Activated B cell treated with CpG ODN at 0.5 μM for 24 hours (primary cell): ENCODE data around the gene RBMS3. TPM values are rescaled to one million over a fixed set of nuclear protein-coding genes. Genes with fewer than 3 reads are reported as not detected.

ENCODE experiments used
- ATAC-seq: fragments of 200-7000 bp; cut with Tn5 transposase; one replicate; pipeline ENCODE4 v1.10.0; 2021; ENCODE audit warnings: low read depth, mild to moderate bottlenecking, moderate library complexity
- CTCF ChIA-PET: fragments of 350-600 bp; sonication (Branson Sonifier 250); formaldehyde crosslinking; loops from one replicate; lab custom pipeline; 2021; ENCODE audit warnings: antibody characterized with exemption; lab: Charles Lee
- POLR2A ChIA-PET: fragments of 350-600 bp; sonication (Branson Sonifier 250); formaldehyde crosslinking; loops from one replicate; lab custom pipeline; 2021; ENCODE audit warnings: antibody characterized with exemption; lab: Charles Lee
- DNase-seq: peaks from one replicate; pipeline ENCODE4 v3.0.0; 2022
- H3K27ac Mint-ChIP-seq: one replicate; pipeline ENCODE4 v1.8.0; 2020; ENCODE audit warnings: mixed read lengths
- H3K27me3 Mint-ChIP-seq: one replicate; pipeline ENCODE4 v1.8.0; 2021; ENCODE audit warnings: mixed read lengths
- H3K36me3 Mint-ChIP-seq: one replicate; pipeline ENCODE4 v1.8.0; 2021; ENCODE audit warnings: low read depth, mixed read lengths
- H3K4me1 Mint-ChIP-seq: one replicate; pipeline ENCODE4 v1.8.0; 2021; ENCODE audit warnings: mixed read lengths
- H3K4me3 Mint-ChIP-seq: one replicate; pipeline ENCODE4 v1.8.0; 2020; ENCODE audit warnings: mild to moderate bottlenecking, mixed read lengths
- H3K9me3 Mint-ChIP-seq: one replicate; pipeline ENCODE4 v1.8.0; 2020; ENCODE audit warnings: mixed read lengths
- intact Hi-C: fragments of 100-400 bp; cut with micrococcal nuclease; formaldehyde crosslinking; loops from one replicate; pipeline ENCODE4 v1.15.1; 2024
- total RNA-seq: library from RNA; stranded (reverse); gene quantifications from 2 replicates; pipeline ENCODE4 v1.2.3, GENCODE V29; 2022
- TF ChIP-seq, protein P1 (sequence below): fragments of 200-600 bp; IDR thresholded peaks from one replicate; pipeline ENCODE4 v1.8.0; 2022; ENCODE audit warnings: antibody characterized with exemption, mild to moderate bottlenecking

Gene RBMS3
- total RNA-seq, 1 donor from 2014 or later, result 0.31 TPM

DNA sequence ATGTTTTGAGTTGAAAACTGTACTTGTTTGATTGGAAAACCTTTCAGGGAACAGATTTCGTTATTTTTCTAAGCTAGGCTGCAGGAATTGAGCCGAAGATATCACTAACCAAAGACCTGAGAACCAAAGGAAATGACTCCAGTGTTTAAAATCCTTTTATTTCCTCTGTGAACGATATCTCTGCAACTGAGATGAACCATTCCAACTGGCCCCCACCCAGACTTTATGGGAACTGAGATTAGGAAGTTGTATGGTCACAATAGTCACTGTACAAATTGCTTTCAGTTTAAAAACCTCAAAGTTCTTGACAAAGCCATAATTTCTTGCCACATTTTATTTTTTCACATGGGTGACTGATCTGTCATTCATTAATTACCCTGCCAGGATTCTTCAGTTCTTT, 232.4 kb downstream of the RBMS3 start:
- DNase-seq (no peak), ATAC-seq (no peak)
- no peak overlapping the region for H3K27ac Mint-ChIP-seq
- H3K27me3 Mint-ChIP-seq, result no peaks in the 10 kb centered on the region
- H3K4me3 Mint-ChIP-seq, result no peak overlapping the region
- TF ChIP-seq, protein P1, sequence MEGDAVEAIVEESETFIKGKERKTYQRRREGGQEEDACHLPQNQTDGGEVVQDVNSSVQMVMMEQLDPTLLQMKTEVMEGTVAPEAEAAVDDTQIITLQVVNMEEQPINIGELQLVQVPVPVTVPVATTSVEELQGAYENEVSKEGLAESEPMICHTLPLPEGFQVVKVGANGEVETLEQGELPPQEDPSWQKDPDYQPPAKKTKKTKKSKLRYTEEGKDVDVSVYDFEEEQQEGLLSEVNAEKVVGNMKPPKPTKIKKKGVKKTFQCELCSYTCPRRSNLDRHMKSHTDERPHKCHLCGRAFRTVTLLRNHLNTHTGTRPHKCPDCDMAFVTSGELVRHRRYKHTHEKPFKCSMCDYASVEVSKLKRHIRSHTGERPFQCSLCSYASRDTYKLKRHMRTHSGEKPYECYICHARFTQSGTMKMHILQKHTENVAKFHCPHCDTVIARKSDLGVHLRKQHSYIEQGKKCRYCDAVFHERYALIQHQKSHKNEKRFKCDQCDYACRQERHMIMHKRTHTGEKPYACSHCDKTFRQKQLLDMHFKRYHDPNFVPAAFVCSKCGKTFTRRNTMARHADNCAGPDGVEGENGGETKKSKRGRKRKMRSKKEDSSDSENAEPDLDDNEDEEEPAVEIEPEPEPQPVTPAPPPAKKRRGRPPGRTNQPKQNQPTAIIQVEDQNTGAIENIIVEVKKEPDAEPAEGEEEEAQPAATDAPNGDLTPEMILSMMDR, result no peak
- ChIA-PET CTCF (no interaction called here), POLR2A (no interaction called here)
- H3K4me1 Mint-ChIP-seq, result no peaks in the 10 kb centered on the region
- H3K36me3 Mint-ChIP-seq, result no peaks in the 10 kb centered on the region
- intact Hi-C loops, result no loop called here
- no peaks in the 10 kb centered on the region for H3K9me3 Mint-ChIP-seq

DNA sequence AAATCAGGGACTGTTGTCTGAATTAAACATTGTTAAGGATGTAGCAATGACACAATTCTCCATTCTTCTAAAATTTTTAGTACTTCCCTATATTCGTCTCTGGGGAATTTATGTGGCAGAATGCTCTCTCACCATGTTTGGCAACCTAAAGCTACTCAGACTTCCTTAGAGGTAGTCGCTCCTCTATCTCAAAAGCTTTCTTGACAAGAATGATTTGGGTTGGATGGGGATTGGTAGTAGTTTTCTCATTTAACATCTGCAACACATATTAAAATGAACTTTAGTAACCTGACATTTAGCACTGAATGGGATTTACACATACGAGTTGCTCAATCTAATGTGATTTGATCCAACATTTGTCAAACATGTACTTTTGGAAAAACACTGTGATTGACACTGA, 233.3 kb downstream of the RBMS3 start:
- ChIA-PET POLR2A (no interaction called here), CTCF (no interaction called here)
- H3K27ac Mint-ChIP-seq, result no peak overlapping the region
- H3K4me3 Mint-ChIP-seq, result no peak overlapping the region
- H3K4me1 Mint-ChIP-seq, result no peaks in the 10 kb centered on the region
- TF ChIP-seq, protein P1, result no peak
- H3K9me3 Mint-ChIP-seq, result no peaks in the 10 kb centered on the region
- no peaks in the 10 kb centered on the region for H3K27me3 Mint-ChIP-seq
- H3K36me3 Mint-ChIP-seq, result no peaks in the 10 kb centered on the region
- DNase-seq (no peak), ATAC-seq (no peak)
- intact Hi-C loops, result no loop called here

DNA sequence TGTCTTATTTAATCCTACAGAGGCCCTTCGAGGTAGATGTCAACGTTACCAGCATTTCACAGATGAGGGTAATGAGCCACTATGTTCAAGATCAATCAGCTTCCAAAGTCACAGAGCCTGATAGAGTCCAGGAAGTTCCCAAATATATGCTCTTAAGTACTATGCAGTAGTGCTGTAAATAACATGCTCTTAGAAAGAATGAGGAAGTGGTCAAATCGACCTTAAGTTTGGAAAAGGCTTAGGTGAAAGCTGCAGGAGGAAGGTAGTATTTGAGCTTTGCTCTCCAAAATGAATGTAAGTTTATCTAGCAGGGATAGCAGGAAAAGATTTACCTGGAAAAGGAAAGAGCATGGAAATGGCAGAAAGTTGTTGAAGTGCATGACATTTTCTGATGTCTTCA, 234.0 kb downstream of the RBMS3 start:
- Mint-ChIP-seq H3K4me1 (no peaks in the 10 kb centered on the region), H3K27me3 (no peaks in the 10 kb centered on the region), H3K4me3 (no peak overlapping the region), H3K36me3 (no peaks in the 10 kb centered on the region), H3K9me3 (no peaks in the 10 kb centered on the region), H3K27ac (no peak overlapping the region)
- POLR2A ChIA-PET, result no interaction called here
- intact Hi-C loops, result no loop called here
- CTCF ChIA-PET, result no interaction called here
- DNase-seq, result no peak
- no peak for ATAC-seq
- TF ChIP-seq, protein P1, result no peak

DNA sequence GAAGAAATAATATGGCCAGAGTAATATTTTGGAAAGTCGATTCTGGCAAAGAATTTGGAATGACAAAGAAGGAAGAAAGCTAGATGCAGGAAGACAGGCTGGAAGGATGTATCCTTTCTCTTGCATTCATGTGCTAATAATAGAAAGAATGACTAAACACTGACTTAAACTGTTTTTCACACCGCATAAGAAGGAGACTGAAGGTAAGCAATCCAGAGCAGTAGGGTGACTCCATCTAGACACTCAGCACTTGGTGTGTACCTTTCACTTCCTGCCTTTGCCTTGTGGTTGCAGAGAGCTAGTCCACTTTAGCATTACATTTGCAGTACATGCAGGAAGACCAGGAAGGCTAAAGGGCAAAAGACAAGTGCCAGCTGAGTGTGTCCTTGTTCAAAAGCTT, 234.6 kb downstream of the RBMS3 start:
- no peaks in the 10 kb centered on the region for H3K4me1 Mint-ChIP-seq
- TF ChIP-seq, protein P1, result no peak
- DNase-seq (no peak), ATAC-seq (no peak)
- intact Hi-C loops, result no loop called here
- CTCF ChIA-PET, result no interaction called here
- POLR2A ChIA-PET, result no interaction called here
- no peaks in the 10 kb centered on the region for H3K36me3 Mint-ChIP-seq
- no peak overlapping the region for H3K27ac Mint-ChIP-seq
- no peaks in the 10 kb centered on the region for H3K27me3 Mint-ChIP-seq
- no peaks in the 10 kb centered on the region for H3K9me3 Mint-ChIP-seq
- no peak overlapping the region for H3K4me3 Mint-ChIP-seq

DNA sequence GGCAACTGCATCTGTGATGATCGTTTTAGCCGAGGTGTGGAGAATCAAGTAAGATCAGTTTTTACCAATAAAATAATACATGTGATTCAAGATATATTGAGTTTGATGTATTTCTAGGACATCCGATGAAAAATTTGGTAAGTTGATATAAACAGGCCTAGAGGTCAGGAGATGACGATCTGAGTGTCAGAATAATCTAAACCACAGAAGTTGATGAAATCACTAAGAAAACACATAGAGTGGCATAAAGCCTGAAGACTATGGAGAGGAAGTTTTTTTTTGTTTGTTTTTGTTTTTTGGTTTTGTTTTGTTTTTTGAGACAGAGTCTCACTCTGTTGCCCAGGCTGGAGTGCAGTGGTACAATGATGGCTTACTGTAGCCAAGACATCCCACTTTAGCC, 235.3 kb downstream of the RBMS3 start:
- TF ChIP-seq, protein P1, result no peak
- ATAC-seq (no peak), DNase-seq (no peak)
- Mint-ChIP-seq H3K4me3 (no peak overlapping the region), H3K4me1 (no peaks in the 10 kb centered on the region), H3K9me3 (no peaks in the 10 kb centered on the region), H3K27ac (no peak overlapping the region), H3K36me3 (no peaks in the 10 kb centered on the region), H3K27me3 (no peaks in the 10 kb centered on the region)
- ChIA-PET CTCF (no interaction called here), POLR2A (no interaction called here)
- intact Hi-C loops, result no loop called here
